H9 (cell line): Measurements from ENCODE around the gene ERAP2. TPM values are rescaled to one million over a fixed set of nuclear protein-coding genes. Genes with fewer than 3 reads are reported as not detected.

Experiments
- DNase-seq: peaks from one replicate; pipeline ENCODE4 v3.0.0-alpha.2; 2017
- H2AFZ ChIP-seq: one replicate; pipeline ENCODE4 v1.6.1; 2013; ENCODE audit warnings: mild to moderate bottlenecking, low read length, control low read depth, moderate library complexity
- H2AK5ac ChIP-seq: 2 replicates; pipeline ENCODE4 v1.6.1; 2013; ENCODE audit warnings: low read length, control low read depth, mixed read lengths; ENCODE audit not compliant: insufficient read length
- H2BK120ac ChIP-seq: one replicate; pipeline ENCODE4 v1.6.1; 2013; ENCODE audit warnings: low read depth, mild to moderate bottlenecking, low read length, control low read depth, inconsistent platforms; ENCODE audit not compliant: poor library complexity, severe bottlenecking
- H2BK12ac ChIP-seq: 2 replicates; pipeline ENCODE4 v1.6.1; 2013; ENCODE audit warnings: low read length, control low read depth, mixed read lengths, low read depth; ENCODE audit not compliant: insufficient read length
- H2BK15ac ChIP-seq: 2 replicates; pipeline ENCODE4 v1.6.1; 2013; ENCODE audit warnings: low read depth, low read length, control low read depth
- H2BK20ac ChIP-seq: one replicate; pipeline ENCODE4 v1.6.1; 2013; ENCODE audit warnings: low read depth, mild to moderate bottlenecking, low read length, control low read depth, inconsistent platforms; ENCODE audit not compliant: poor library complexity, severe bottlenecking
- H2BK5ac ChIP-seq: 2 replicates; pipeline ENCODE4 v1.6.1; 2013; ENCODE audit warnings: low read length, control low read depth, mixed read lengths; ENCODE audit not compliant: insufficient read length
- H3K14ac ChIP-seq: 2 replicates; pipeline ENCODE4 v1.6.1; 2013; ENCODE audit warnings: low read length, control low read depth; ENCODE audit not compliant: insufficient read depth
- H3K18ac ChIP-seq: 2 replicates; pipeline ENCODE4 v1.6.1; 2013; ENCODE audit warnings: low read depth, mild to moderate bottlenecking, mixed read lengths, low read length, control low read depth; ENCODE audit not compliant: insufficient read length
- H3K23ac ChIP-seq: 2 replicates; pipeline ENCODE4 v1.6.1; 2013; ENCODE audit warnings: low read length, control low read depth, mixed read lengths, low read depth; ENCODE audit not compliant: insufficient read length
- H3K23me2 ChIP-seq: 2 replicates; pipeline ENCODE4 v1.6.1; 2013; ENCODE audit warnings: low read depth, mild to moderate bottlenecking, mixed read lengths, low read length, control low read depth; ENCODE audit not compliant: insufficient read length, poor library complexity, severe bottlenecking
- H3K27ac ChIP-seq: 2 replicates; pipeline ENCODE4 v1.5.1; 2013; ENCODE audit warnings: low read length, control low read depth, mixed read lengths, low read depth; ENCODE audit not compliant: insufficient read length
- H3K27me3 ChIP-seq: 2 replicates; pipeline ENCODE4 v1.6.1; 2013; ENCODE audit warnings: low read length, control low read depth, inconsistent platforms; ENCODE audit not compliant: insufficient read depth
- H3K4ac ChIP-seq: 2 replicates; pipeline ENCODE4 v1.6.1; 2013; ENCODE audit warnings: low read depth, mild to moderate bottlenecking, control low read depth, inconsistent platforms, low read length, moderate library complexity
- H3K4me1 ChIP-seq: 2 replicates; pipeline ENCODE4 v1.6.1; 2013; ENCODE audit warnings: low read length, control low read depth, inconsistent platforms; ENCODE audit not compliant: insufficient read depth
- H3K4me2 ChIP-seq: 2 replicates; pipeline ENCODE4 v1.6.1; 2013; ENCODE audit warnings: low read length, control low read depth, mixed read lengths; ENCODE audit not compliant: insufficient read length, insufficient read depth
- H3K56ac ChIP-seq: 2 replicates; pipeline ENCODE4 v1.6.1; 2013; ENCODE audit warnings: low read depth, mild to moderate bottlenecking, mixed read lengths, low read length, control low read depth; ENCODE audit not compliant: insufficient read length
- H3K79me1 ChIP-seq: 2 replicates; pipeline ENCODE4 v1.6.1; 2013; ENCODE audit warnings: low read depth, mild to moderate bottlenecking, moderate library complexity, low read length, control low read depth, inconsistent platforms; ENCODE audit not compliant: insufficient read depth, poor library complexity, severe bottlenecking
- H3K79me2 ChIP-seq: 2 replicates; pipeline ENCODE4 v1.6.1; 2013; ENCODE audit warnings: low read length, control low read depth, inconsistent platforms; ENCODE audit not compliant: insufficient read depth
- H3K9ac ChIP-seq: 2 replicates; pipeline ENCODE4 v1.6.1; 2013; ENCODE audit warnings: low read length, control low read depth, mixed read lengths; ENCODE audit not compliant: insufficient read length; ENCODE audit errors: extremely low read depth
- H3K9me3 ChIP-seq: one replicate; pipeline ENCODE4 v1.6.1; 2013; ENCODE audit warnings: low read depth, low read length, inconsistent platforms; ENCODE audit not compliant: control insufficient read depth
- H3T11ph ChIP-seq: one replicate; pipeline ENCODE4 v1.6.1; 2013; ENCODE audit warnings: mild to moderate bottlenecking, low read length, control low read depth, inconsistent platforms
- H4K20me1 ChIP-seq: one replicate; pipeline ENCODE4 v1.6.1; 2013; ENCODE audit not compliant: control insufficient read depth, insufficient read length, insufficient read depth
- H4K5ac ChIP-seq: 2 replicates; pipeline ENCODE4 v1.6.1; 2013; ENCODE audit warnings: low read depth, mild to moderate bottlenecking, mixed read lengths, low read length, control low read depth; ENCODE audit not compliant: insufficient read length
- H4K8ac ChIP-seq: replicated peaks from 2 replicates; pipeline ENCODE4 v1.6.1; 2013; ENCODE audit warnings: low read length, control low read depth, mixed read lengths, low read depth; ENCODE audit not compliant: insufficient read length
- H4K91ac ChIP-seq: 2 replicates; pipeline ENCODE4 v1.6.1; 2013; ENCODE audit warnings: low read depth, mild to moderate bottlenecking, moderate library complexity, mixed read lengths, low read length, control low read depth; ENCODE audit not compliant: insufficient read length
- H3K27ac Mint-ChIP-seq, 3 experiments: 2 replicates in 2 of 3; 3 replicates in 1 of 3; pipeline ENCODE4 v1.8.0; 2020 to 2021; ENCODE audit warnings: mixed read lengths in 3 of 3, mild to moderate bottlenecking in 1 of 3, moderate library complexity in 1 of 3
- H3K27me3 Mint-ChIP-seq: 2 replicates; pipeline ENCODE4 v1.8.0; 2021; ENCODE audit warnings: low read depth, mild to moderate bottlenecking, moderate library complexity, mixed read lengths
- H3K36me3 Mint-ChIP-seq, 3 experiments: 2 replicates in 2 of 3; 3 replicates in 1 of 3; pipeline ENCODE4 v1.8.0; 2020 to 2021; ENCODE audit warnings: low read depth in 3 of 3, mixed read lengths in 3 of 3; ENCODE audit not compliant: insufficient read depth in 1 of 3
- H3K4me1 Mint-ChIP-seq, 2 experiments: 2 replicates each; pipeline ENCODE4 v1.8.0; 2020; ENCODE audit warnings: mixed read lengths in 2 of 2
- H3K4me3 Mint-ChIP-seq, 2 experiments: 2 replicates in 1 of 2; 3 replicates in 1 of 2; pipeline ENCODE4 v1.8.0; 2020 to 2021; ENCODE audit warnings: mild to moderate bottlenecking in 2 of 2, mixed read lengths in 2 of 2, moderate library complexity in 1 of 2
- H3K9me3 Mint-ChIP-seq, 2 experiments: 2 replicates in 1 of 2; 3 replicates in 1 of 2; pipeline ENCODE4 v1.8.0; 2020; ENCODE audit warnings: mild to moderate bottlenecking in 2 of 2, mixed read lengths in 2 of 2, moderate library complexity in 1 of 2
- CTCF ChIP-seq: fragments of 200-600 bp; sonication (generic); conservative IDR thresholded peaks from 3 replicates; pipeline ENCODE4 v1.8.0; 2021; ENCODE audit warnings: antibody characterized with exemption, mild to moderate bottlenecking
- WGBS: extraction: QIAGEN DNeasy Blood & Tissue Kit; methylation state at CpG from one replicate; pipeline ENCODE4 v1.1.7; 2013; ENCODE audit warnings: missing lambda C conversion rate, low lambda C conversion rate, mixed read lengths; ENCODE audit not compliant: insufficient read length; ENCODE audit errors: extremely low coverage; 5-methylcytosine and 5-hydroxymethylcytosine counted together
- total RNA-seq: library from RNA; stranded (reverse); gene quantifications from 2 replicates; pipeline ENCODE4 v1.2.1, GENCODE V29; 2021

Gene ERAP2
- total RNA-seq, 1 experiment from 2014 or later = 0.09 TPM

- no peak overlapping the region for H3K18ac ChIP-seq
- no peak overlapping the region for H3K56ac ChIP-seq
- H3K9me3 ChIP-seq = no peaks in the 10 kb centered on the region
- H3K9ac ChIP-seq = no peak overlapping the region
- H2BK120ac ChIP-seq = no peak overlapping the region
- no peaks in the 10 kb centered on the region for H3K4me1 ChIP-seq
- H3K4me1 Mint-ChIP-seq = peaks cover 9 to 12% of the 10 kb centered on the region in 2 experiments
- H3K4ac ChIP-seq = no peak overlapping the region
- no peaks in the 10 kb centered on the region for H3K23me2 ChIP-seq
- no peak overlapping the region for H3K27ac Mint-ChIP-seq
- H3K27me3 Mint-ChIP-seq = no peaks in the 10 kb centered on the region
- H3K23ac ChIP-seq = no peak overlapping the region
- H4K20me1 ChIP-seq = no peaks in the 10 kb centered on the region
- H2BK15ac ChIP-seq = no peak overlapping the region
- H4K8ac ChIP-seq = no peak overlapping the region
- no peaks in the 10 kb centered on the region for H3K27me3 ChIP-seq
- no peak overlapping the region for H3K27ac ChIP-seq
- H3T11ph ChIP-seq = no peak overlapping the region
- no peak overlapping the region for H2BK5ac ChIP-seq
- no peak for DNase-seq
- H3K4me3 Mint-ChIP-seq = no peak overlapping the region
- no peak overlapping the region for H3K4me2 ChIP-seq
- H4K91ac ChIP-seq = no peak overlapping the region
- H4K5ac ChIP-seq = no peak overlapping the region
- H2BK12ac ChIP-seq = no peak overlapping the region
- H3K9me3 Mint-ChIP-seq = no peaks in the 10 kb centered on the region
- no peak overlapping the region for H2BK20ac ChIP-seq
- no peaks in the 10 kb centered on the region for H3K79me2 ChIP-seq
- no peak overlapping the region for H2AK5ac ChIP-seq
- no peaks in the 10 kb centered on the region for H3K79me1 ChIP-seq
- no peak overlapping the region for H2AFZ ChIP-seq
- no peaks in the 10 kb centered on the region for H3K36me3 Mint-ChIP-seq
- no peak for TF ChIP-seq CTCF
- WGBS = no CpG with 5 or more reads among the region's 4 CpGs
- H3K14ac ChIP-seq = no peak overlapping the region
Measured at GRCh38 chr5:96966801-96967200, 90.5 kb downstream of the ERAP2 start.
